ENCODE results near the gene DNAJB1.

GRCh38 chr19:14550201-14550754, 32.1 kb upstream of the DNAJB1 start:
- TF ChIP-seq CTCF (IDR thresholded peaks at IDR 0.05) (no peak), POLR2A (IDR thresholded peaks at IDR 0.05) (no peak)

Measured in testis (tissue), 2 donors.